HFFc6 (cell line): ENCODE results near the gene SDCCAG8. TPM values are rescaled to one million over a fixed set of nuclear protein-coding genes. Genes with fewer than 3 reads are reported as not detected.

Source experiments
- DNase-seq: peaks from one replicate; pipeline ENCODE4 v3.0.0-alpha.2; 2018
- H3K27ac Mint-ChIP-seq: 2 replicates; pipeline ENCODE4 v1.8.0; 2020; ENCODE audit warnings: mild to moderate bottlenecking, mixed read lengths
- H3K27me3 Mint-ChIP-seq: 2 replicates; pipeline ENCODE4 v1.8.0; 2021; ENCODE audit warnings: mild to moderate bottlenecking, moderate library complexity, mixed read lengths; ENCODE audit not compliant: insufficient read depth
- H3K36me3 Mint-ChIP-seq: 2 replicates; pipeline ENCODE4 v1.8.0; 2021; ENCODE audit warnings: low read depth, mixed read lengths
- H3K4me1 Mint-ChIP-seq: 2 replicates; pipeline ENCODE4 v1.8.0; 2020; ENCODE audit warnings: low read depth, mixed read lengths
- H3K4me3 Mint-ChIP-seq: 2 replicates; pipeline ENCODE4 v1.8.0; 2020; ENCODE audit warnings: mild to moderate bottlenecking, moderate library complexity, mixed read lengths
- H3K9me3 Mint-ChIP-seq: 2 replicates; pipeline ENCODE4 v1.8.0; 2020; ENCODE audit warnings: mild to moderate bottlenecking, mixed read lengths
- total RNA-seq, 6 experiments: library from RNA; stranded (reverse); fragmentation: NEBNext Ultra II Directional; extraction: Animal tissue kit (Norgen Biotek cat#: 25700); gene quantifications; 2 replicates in 1 of 6; 3 replicates in 5 of 6; pipeline ENCODE4 v1.2.3, GENCODE V29; 2021
- TF ChIP-seq, protein P1 (sequence below): fragments of 200-600 bp; sonication (generic); IDR thresholded peaks from 2 replicates; pipeline ENCODE4 v1.5.0; 2021; ENCODE audit warnings: antibody characterized with exemption, mild to moderate bottlenecking

SDCCAG8 gene
- total RNA-seq, 6 experiments from 2014 or later: 22.3 to 31.2 (median 26.1) TPM

DNA sequence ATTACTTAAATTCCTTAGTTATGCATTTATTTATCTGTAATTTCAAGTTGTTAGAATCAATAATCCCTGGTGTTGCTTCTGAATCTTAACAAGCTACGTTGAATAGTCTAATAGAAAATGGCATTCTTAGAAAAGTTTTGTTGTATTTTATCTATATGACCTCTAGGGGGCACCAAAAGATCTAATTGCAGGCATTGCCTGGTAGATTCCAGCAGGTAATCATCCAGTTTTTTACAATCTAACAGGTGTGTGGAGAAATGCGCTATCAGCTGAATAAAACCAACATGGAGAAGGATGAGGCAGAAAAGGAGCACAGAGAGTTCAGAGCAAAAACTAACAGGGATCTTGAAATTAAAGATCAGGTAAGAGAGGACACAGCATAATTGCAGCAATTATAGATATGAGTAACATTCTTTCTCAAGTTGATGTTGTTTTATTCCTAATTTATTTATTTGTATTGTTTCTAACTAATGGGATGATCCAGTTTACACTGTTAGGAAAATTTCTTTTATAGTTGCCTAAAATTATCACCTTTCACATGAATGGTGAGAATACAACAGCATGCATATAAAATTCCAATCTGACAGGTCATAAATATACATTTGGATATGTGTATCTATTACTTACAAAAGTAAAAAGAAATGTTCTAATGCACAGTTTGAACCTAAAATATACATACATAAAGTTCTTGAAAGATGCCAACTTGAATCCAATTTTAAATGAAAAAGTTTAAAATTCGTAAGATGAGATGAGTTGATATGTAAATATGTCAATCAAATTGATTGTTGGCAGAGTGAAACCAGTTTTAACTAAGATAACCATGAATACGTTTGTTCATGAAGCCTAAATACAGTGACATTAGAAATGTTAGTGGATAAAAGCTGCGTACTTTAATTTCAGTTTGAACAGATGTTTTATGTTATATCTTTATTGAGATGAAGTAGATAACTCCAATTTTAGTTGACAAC lies 88.4 kb downstream of the SDCCAG8 start:
- Mint-ChIP-seq H3K36me3 (peaks cover 4% of the 10 kb centered on the region; the same call in 1 of the 2 replicates), H3K27me3 (no peaks in the 10 kb centered on the region), H3K4me3 (no peak overlapping the region), H3K9me3 (no peaks in the 10 kb centered on the region), H3K4me1 (peaks cover 34% of the 10 kb centered on the region), H3K27ac (no peak overlapping the region)
- peak; percentile 34 for DNase-seq
- TF ChIP-seq, protein P1, sequence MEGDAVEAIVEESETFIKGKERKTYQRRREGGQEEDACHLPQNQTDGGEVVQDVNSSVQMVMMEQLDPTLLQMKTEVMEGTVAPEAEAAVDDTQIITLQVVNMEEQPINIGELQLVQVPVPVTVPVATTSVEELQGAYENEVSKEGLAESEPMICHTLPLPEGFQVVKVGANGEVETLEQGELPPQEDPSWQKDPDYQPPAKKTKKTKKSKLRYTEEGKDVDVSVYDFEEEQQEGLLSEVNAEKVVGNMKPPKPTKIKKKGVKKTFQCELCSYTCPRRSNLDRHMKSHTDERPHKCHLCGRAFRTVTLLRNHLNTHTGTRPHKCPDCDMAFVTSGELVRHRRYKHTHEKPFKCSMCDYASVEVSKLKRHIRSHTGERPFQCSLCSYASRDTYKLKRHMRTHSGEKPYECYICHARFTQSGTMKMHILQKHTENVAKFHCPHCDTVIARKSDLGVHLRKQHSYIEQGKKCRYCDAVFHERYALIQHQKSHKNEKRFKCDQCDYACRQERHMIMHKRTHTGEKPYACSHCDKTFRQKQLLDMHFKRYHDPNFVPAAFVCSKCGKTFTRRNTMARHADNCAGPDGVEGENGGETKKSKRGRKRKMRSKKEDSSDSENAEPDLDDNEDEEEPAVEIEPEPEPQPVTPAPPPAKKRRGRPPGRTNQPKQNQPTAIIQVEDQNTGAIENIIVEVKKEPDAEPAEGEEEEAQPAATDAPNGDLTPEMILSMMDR: peak; percentile 93

GRCh38 chr1:243345205-243345604 lies 89.4 kb downstream of the SDCCAG8 start:
- no peaks in the 10 kb centered on the region for H3K27me3 Mint-ChIP-seq
- DNase-seq: no peak
- H3K4me3 Mint-ChIP-seq: no peak overlapping the region
- no peak overlapping the region for H3K27ac Mint-ChIP-seq
- peaks cover under 1% of the 10 kb centered on the region; the same call in 1 of the 2 replicates for H3K36me3 Mint-ChIP-seq
- no peaks in the 10 kb centered on the region for H3K9me3 Mint-ChIP-seq
- TF ChIP-seq, protein P1: peak; percentile 65
- peaks cover 36% of the 10 kb centered on the region for H3K4me1 Mint-ChIP-seq

DNA sequence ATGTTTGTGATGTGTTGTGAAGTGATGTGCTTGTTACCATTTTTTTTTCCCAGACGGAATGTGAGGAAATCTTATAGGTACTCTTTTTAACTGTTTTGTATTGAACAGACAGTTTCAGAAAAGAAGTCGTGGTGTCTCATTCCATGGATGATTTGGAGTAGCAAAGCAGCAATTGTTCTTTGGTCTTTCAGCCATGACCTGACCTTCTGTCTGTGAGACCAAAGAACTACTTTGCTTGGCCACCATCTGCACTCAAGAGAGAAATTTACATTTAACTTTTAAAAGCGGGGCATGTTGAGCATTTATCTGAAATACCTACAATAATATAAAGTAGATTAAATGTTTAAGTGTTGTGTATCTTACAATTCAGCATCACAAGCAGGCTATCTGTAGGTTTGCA lies 90.2 kb downstream of the SDCCAG8 start:
- no peaks in the 10 kb centered on the region for H3K9me3 Mint-ChIP-seq
- no peak overlapping the region for H3K27ac Mint-ChIP-seq
- peaks cover 28% of the 10 kb centered on the region for H3K4me1 Mint-ChIP-seq
- TF ChIP-seq, protein P1: no peak
- H3K36me3 Mint-ChIP-seq: no peaks in the 10 kb centered on the region
- H3K4me3 Mint-ChIP-seq: no peak overlapping the region
- DNase-seq: no peak
- H3K27me3 Mint-ChIP-seq: no peaks in the 10 kb centered on the region

GRCh38 chr1:243346468-243346867 lies 90.6 kb downstream of the SDCCAG8 start:
- H3K4me3 Mint-ChIP-seq: no peak overlapping the region
- DNase-seq: no peak
- no peaks in the 10 kb centered on the region for H3K36me3 Mint-ChIP-seq
- H3K4me1 Mint-ChIP-seq: peaks cover 24% of the 10 kb centered on the region
- TF ChIP-seq, protein P1: no peak
- H3K27ac Mint-ChIP-seq: no peak overlapping the region; the same call in 1 of the 2 replicates
- H3K27me3 Mint-ChIP-seq: no peaks in the 10 kb centered on the region
- no peaks in the 10 kb centered on the region for H3K9me3 Mint-ChIP-seq

DNA sequence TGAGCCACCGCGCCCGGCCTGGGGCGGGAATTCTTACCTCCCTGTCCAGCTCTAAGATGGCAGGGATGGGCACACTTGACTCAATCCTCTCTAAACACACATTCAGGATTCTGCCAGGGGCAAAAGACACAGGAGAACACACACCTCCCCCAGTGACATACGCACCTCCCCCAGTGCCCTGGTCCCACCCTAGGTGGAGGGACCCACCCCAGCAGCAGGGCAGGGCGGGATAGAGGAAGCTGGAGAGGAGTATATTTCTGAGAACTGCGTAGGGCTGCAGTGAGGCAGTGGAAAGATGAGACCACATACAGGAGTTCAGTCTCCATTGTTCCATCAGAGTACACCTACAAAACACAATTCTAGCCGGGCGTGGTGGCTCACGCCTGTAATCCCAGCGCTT lies 92.5 kb downstream of the SDCCAG8 start:
- H3K36me3 Mint-ChIP-seq: no peaks in the 10 kb centered on the region
- no peak for DNase-seq
- TF ChIP-seq, protein P1: no peak
- no peak overlapping the region for H3K27ac Mint-ChIP-seq
- H3K9me3 Mint-ChIP-seq: no peaks in the 10 kb centered on the region
- H3K27me3 Mint-ChIP-seq: no peaks in the 10 kb centered on the region
- H3K4me3 Mint-ChIP-seq: no peak overlapping the region
- H3K4me1 Mint-ChIP-seq: peaks cover 24% of the 10 kb centered on the region
